Measurements from ENCODE around the gene BBLN. TPM values are rescaled to one million over a fixed set of nuclear protein-coding genes. Genes with fewer than 3 reads are reported as not detected.

The BBLN gene
- total RNA-seq, 1 donor from 2014 or later, result 47.3 TPM

DNA sequence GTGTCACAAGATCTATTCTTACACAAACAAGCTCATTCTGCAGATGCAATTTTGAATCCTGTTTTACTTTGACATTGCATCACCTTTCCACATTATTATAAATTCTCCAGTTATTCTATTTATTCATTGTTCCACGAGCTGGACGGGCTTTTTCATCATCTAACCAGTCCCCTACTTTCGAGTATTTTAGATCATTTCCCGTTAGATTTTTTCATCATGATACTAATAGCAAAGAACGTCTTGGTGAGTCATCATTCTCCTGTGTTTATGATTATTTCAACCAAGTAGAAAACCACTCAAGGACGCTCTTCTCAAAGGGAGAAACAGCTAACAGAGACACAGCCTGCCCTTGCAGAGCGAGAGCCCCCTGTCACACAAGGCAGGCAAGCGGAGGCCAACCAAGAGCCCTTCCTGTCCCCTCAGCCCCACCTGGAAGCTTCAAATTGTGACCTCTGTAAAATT, 15.1 kb downstream of the BBLN start:
- no peak overlapping the region for H3K4me3 Mint-ChIP-seq (ENCODE audit: unreplicated experiment)
- DNase-seq (ENCODE audit: low read depth) (peak; percentile 63), FAIRE-seq (no peak)
- Histone ChIP-seq H3K4me1 (ENCODE audit: insufficient read depth, low read length) (peaks cover 12% of the 10 kb centered on the region), H2AFZ (ENCODE audit: low read depth, low read length) (no peak overlapping the region), H3K27ac (ENCODE audit: low read depth, low read length) (peak overlapping the region; percentile 57), H4K20me1 (ENCODE audit: insufficient read depth, low read length) (peaks cover 26% of the 10 kb centered on the region), H3K79me2 (ENCODE audit: insufficient read depth, low read length) (no peaks in the 10 kb centered on the region), H3K9ac (ENCODE audit: low read length) (peak overlapping the region; percentile 51), H3K36me3 (ENCODE audit: insufficient read depth, low read length) (peaks cover 38% of the 10 kb centered on the region), H3K4me2 (ENCODE audit: low read length) (peak overlapping the region; percentile 67), H3K9me3 (ENCODE audit: insufficient read depth, low read depth, low read length) (peaks cover 7% of the 10 kb centered on the region), H3K4me3 (ENCODE audit: insufficient read depth, low read depth, low read length) (no peak overlapping the region), H3K27me3 (ENCODE audit: insufficient read depth, low read length) (no peaks in the 10 kb centered on the region)
- H3K36me3 Mint-ChIP-seq (ENCODE audit: low read depth, unreplicated experiment), result peaks cover 27% of the 10 kb centered on the region
- H3K27me3 Mint-ChIP-seq (ENCODE audit: low read depth, unreplicated experiment), result no peaks in the 10 kb centered on the region
- H3K9me3 Mint-ChIP-seq (ENCODE audit: unreplicated experiment), result no peaks in the 10 kb centered on the region
- TF ChIP-seq, protein P1, sequence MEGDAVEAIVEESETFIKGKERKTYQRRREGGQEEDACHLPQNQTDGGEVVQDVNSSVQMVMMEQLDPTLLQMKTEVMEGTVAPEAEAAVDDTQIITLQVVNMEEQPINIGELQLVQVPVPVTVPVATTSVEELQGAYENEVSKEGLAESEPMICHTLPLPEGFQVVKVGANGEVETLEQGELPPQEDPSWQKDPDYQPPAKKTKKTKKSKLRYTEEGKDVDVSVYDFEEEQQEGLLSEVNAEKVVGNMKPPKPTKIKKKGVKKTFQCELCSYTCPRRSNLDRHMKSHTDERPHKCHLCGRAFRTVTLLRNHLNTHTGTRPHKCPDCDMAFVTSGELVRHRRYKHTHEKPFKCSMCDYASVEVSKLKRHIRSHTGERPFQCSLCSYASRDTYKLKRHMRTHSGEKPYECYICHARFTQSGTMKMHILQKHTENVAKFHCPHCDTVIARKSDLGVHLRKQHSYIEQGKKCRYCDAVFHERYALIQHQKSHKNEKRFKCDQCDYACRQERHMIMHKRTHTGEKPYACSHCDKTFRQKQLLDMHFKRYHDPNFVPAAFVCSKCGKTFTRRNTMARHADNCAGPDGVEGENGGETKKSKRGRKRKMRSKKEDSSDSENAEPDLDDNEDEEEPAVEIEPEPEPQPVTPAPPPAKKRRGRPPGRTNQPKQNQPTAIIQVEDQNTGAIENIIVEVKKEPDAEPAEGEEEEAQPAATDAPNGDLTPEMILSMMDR (IDR thresholded peaks at IDR 0.05; ENCODE audit: insufficient read depth, low read depth, low read length), result no peak
- TF ChIP-seq EZH2 (IDR thresholded peaks at IDR 0.05; ENCODE audit: insufficient read depth, low read length), result no peak
- H3K4me1 Mint-ChIP-seq (ENCODE audit: low read depth, unreplicated experiment), result no peaks in the 10 kb centered on the region
- no peak overlapping the region for H3K27ac Mint-ChIP-seq (ENCODE audit: unreplicated experiment)

DNA sequence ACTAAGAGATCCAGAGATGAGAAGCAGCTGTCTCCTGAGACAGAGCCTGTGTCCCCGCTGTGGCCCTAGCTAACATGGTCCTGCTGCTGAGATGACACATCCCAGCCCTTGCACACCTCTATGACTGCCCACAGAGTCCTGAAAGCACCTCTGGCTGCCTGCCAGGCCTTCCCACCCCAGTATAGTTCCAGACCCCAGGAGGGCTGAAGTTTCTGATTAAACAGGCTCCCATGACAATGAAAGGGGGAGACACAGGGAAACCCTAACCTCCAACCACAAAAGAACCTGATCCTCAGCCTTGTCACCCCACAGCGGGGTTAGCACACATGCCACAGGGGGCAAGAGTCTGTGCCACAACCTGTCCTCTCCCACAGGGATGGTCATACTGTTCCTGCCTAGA, 15.7 kb downstream of the BBLN start:
- Histone ChIP-seq H2AFZ (ENCODE audit: low read depth, low read length) (no peak overlapping the region), H3K36me3 (ENCODE audit: insufficient read depth, low read length) (peaks cover 39% of the 10 kb centered on the region), H3K4me1 (ENCODE audit: insufficient read depth, low read length) (peaks cover 12% of the 10 kb centered on the region), H3K27me3 (ENCODE audit: insufficient read depth, low read length) (no peaks in the 10 kb centered on the region), H3K79me2 (ENCODE audit: insufficient read depth, low read length) (no peaks in the 10 kb centered on the region), H3K9me3 (ENCODE audit: insufficient read depth, low read depth, low read length) (peaks cover 7% of the 10 kb centered on the region), H3K27ac (ENCODE audit: low read depth, low read length) (peak overlapping the region; percentile 57), H4K20me1 (ENCODE audit: insufficient read depth, low read length) (peaks cover 26% of the 10 kb centered on the region), H3K9ac (ENCODE audit: low read length) (peak overlapping the region; percentile 51), H3K4me2 (ENCODE audit: low read length) (peak overlapping the region; percentile 67), H3K4me3 (ENCODE audit: insufficient read depth, low read depth, low read length) (no peak overlapping the region)
- DNase-seq (ENCODE audit: low read depth) (no peak), FAIRE-seq (no peak)
- Mint-ChIP-seq H3K4me1 (ENCODE audit: low read depth, unreplicated experiment) (no peaks in the 10 kb centered on the region), H3K27me3 (ENCODE audit: low read depth, unreplicated experiment) (no peaks in the 10 kb centered on the region), H3K9me3 (ENCODE audit: unreplicated experiment) (no peaks in the 10 kb centered on the region), H3K4me3 (ENCODE audit: unreplicated experiment) (no peak overlapping the region), H3K36me3 (ENCODE audit: low read depth, unreplicated experiment) (peaks cover 28% of the 10 kb centered on the region), H3K27ac (ENCODE audit: unreplicated experiment) (peak overlapping the region; percentile 23)
- no peak for TF ChIP-seq EZH2 (IDR thresholded peaks at IDR 0.05; ENCODE audit: insufficient read depth, low read length)
- TF ChIP-seq, protein P1 (IDR thresholded peaks at IDR 0.05; ENCODE audit: insufficient read depth, low read depth, low read length), result no peak

DNA sequence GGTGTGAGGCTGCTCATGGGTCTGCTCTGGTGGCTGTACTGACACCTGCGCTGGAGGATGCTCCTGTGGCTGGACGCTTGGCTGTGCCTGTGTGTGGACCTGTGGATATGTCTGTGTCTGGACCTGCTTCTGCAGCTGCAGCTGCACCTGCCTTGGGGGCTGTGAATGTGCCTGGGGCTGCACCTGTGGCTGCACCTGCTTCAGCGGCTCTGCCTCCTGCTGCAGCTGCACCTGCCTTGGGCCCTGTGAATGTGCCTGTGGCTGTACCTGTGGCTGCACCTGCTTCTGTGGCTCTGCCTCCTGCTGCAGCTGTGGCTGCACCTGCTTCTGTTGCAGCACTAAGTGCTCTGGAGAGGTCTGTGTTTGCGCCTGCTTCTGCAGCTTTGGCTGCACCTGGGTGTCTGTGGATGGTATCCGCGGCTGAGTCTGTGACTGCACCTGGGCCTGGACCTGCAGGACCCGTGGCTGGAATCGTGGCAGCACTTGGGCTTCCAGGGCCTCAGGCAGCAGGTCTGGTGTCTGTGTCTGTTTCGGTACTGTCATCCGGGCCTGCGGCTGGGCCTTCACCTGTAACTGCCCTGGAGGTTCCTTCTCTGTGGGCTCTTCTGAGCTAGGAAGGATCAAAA, 18.9 kb downstream of the BBLN start:
- peaks cover 40% of the 10 kb centered on the region for H3K36me3 ChIP-seq (ENCODE audit: insufficient read depth, low read length)
- no peaks in the 10 kb centered on the region for H3K27me3 ChIP-seq (ENCODE audit: insufficient read depth, low read length)
- no peak overlapping the region for H3K27ac ChIP-seq (ENCODE audit: low read depth, low read length)
- no peak overlapping the region for H2AFZ ChIP-seq (ENCODE audit: low read depth, low read length)
- Mint-ChIP-seq H3K27ac (ENCODE audit: unreplicated experiment) (no peak overlapping the region), H3K9me3 (ENCODE audit: unreplicated experiment) (no peaks in the 10 kb centered on the region), H3K4me1 (ENCODE audit: low read depth, unreplicated experiment) (no peaks in the 10 kb centered on the region), H3K27me3 (ENCODE audit: low read depth, unreplicated experiment) (no peaks in the 10 kb centered on the region), H3K36me3 (ENCODE audit: low read depth, unreplicated experiment) (peaks cover 38% of the 10 kb centered on the region), H3K4me3 (ENCODE audit: unreplicated experiment) (no peak overlapping the region)
- H3K4me1 ChIP-seq (ENCODE audit: insufficient read depth, low read length), result peaks cover 12% of the 10 kb centered on the region
- no peak overlapping the region for H3K9ac ChIP-seq (ENCODE audit: low read length)
- DNase-seq (ENCODE audit: low read depth), result no peak
- no peak overlapping the region for H3K4me2 ChIP-seq (ENCODE audit: low read length)
- no peak overlapping the region for H3K4me3 ChIP-seq (ENCODE audit: insufficient read depth, low read depth, low read length)
- H3K9me3 ChIP-seq (ENCODE audit: insufficient read depth, low read depth, low read length), result peaks cover 7% of the 10 kb centered on the region
- FAIRE-seq, result no peak
- TF ChIP-seq, protein P1 (IDR thresholded peaks at IDR 0.05; ENCODE audit: insufficient read depth, low read depth, low read length), result no peak
- TF ChIP-seq EZH2 (IDR thresholded peaks at IDR 0.05; ENCODE audit: insufficient read depth, low read length), result no peak
- H4K20me1 ChIP-seq (ENCODE audit: insufficient read depth, low read length), result peaks cover 36% of the 10 kb centered on the region
- H3K79me2 ChIP-seq (ENCODE audit: insufficient read depth, low read length), result no peaks in the 10 kb centered on the region

Measured in astrocyte (in vitro differentiated cells and primary cell).